IMR-90 (cell line): Measurements from ENCODE around the gene ATP7A.

ENCODE experiments used
- FOS ChIP-seq: fragments of 150-350 bp; IDR thresholded peaks from 2 replicates; pipeline ENCODE4 v1.6.1; 2016; ENCODE audit warnings: low read depth, low read length
- POLR2A ChIP-seq: IDR thresholded peaks from 2 replicates; pipeline ENCODE4 v1.6.1; 2012; ENCODE audit warnings: mild to moderate bottlenecking, low read depth, low read length
- TF ChIP-seq, protein P1 (sequence below): conservative IDR thresholded peaks from 2 replicates; pipeline ENCODE4 v1.5.1; 2012; ENCODE audit warnings: mild to moderate bottlenecking, low read depth, low read length, improper control_type of control experiment
- TF ChIP-seq, protein P2 (sequence below): fragments of 150-350 bp; IDR thresholded peaks from 2 replicates; pipeline ENCODE4 v1.6.1; 2017; ENCODE audit warnings: mild to moderate bottlenecking, antibody characterized with exemption, low read length, low read depth

DNA sequence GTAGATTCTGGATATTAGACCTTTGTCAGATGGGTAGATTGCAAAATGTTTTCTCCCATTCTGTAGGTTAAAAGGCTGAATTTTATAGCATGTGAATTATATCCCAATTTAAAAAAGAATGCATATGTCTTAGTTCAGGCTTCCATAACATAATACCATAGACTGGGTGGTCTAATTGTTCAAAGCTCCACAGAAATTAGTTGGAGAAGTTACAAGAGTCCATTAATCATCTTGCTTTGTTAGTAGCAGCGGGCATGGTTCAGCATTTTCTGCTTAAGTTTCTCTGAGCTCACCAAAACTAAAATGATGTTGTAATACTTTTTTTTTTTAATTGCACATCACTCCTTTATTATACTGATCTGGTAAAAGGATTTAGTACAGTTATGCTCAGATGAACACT is 57.1 kb downstream of the ATP7A start:
- TF ChIP-seq, protein P1, sequence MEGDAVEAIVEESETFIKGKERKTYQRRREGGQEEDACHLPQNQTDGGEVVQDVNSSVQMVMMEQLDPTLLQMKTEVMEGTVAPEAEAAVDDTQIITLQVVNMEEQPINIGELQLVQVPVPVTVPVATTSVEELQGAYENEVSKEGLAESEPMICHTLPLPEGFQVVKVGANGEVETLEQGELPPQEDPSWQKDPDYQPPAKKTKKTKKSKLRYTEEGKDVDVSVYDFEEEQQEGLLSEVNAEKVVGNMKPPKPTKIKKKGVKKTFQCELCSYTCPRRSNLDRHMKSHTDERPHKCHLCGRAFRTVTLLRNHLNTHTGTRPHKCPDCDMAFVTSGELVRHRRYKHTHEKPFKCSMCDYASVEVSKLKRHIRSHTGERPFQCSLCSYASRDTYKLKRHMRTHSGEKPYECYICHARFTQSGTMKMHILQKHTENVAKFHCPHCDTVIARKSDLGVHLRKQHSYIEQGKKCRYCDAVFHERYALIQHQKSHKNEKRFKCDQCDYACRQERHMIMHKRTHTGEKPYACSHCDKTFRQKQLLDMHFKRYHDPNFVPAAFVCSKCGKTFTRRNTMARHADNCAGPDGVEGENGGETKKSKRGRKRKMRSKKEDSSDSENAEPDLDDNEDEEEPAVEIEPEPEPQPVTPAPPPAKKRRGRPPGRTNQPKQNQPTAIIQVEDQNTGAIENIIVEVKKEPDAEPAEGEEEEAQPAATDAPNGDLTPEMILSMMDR: no peak
- TF ChIP-seq, protein P2, sequence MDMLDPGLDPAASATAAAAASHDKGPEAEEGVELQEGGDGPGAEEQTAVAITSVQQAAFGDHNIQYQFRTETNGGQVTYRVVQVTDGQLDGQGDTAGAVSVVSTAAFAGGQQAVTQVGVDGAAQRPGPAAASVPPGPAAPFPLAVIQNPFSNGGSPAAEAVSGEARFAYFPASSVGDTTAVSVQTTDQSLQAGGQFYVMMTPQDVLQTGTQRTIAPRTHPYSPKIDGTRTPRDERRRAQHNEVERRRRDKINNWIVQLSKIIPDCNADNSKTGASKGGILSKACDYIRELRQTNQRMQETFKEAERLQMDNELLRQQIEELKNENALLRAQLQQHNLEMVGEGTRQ: no peak
- TF ChIP-seq POLR2A (no peak), FOS (no peak)
